Vagina (tissue), 2 donors: ENCODE measurements around the gene MAZ. TPM values are rescaled to one million over a fixed set of nuclear protein-coding genes. Genes with fewer than 3 reads are reported as not detected.

Experiments
- DNase-seq, 2 donors: peaks; one replicate each; pipeline ENCODE4 v3.0.0-alpha.2; 2017; ENCODE audit errors: extremely low spot score in 2 of 2
- H3K27ac ChIP-seq: fragments of 200-600 bp; sonication (generic); one replicate; pipeline ENCODE4 v1.5.1; 2019
- H3K27me3 ChIP-seq: fragments of 200-600 bp; sonication (generic); one replicate; pipeline ENCODE4 v1.5.1; 2019
- H3K36me3 ChIP-seq, 2 donors: fragments of 200-600 bp; sonication (generic); one replicate each; pipeline ENCODE4 v1.5.1; 2017 to 2019
- H3K4me1 ChIP-seq: fragments of 200-600 bp; sonication (generic); one replicate; pipeline ENCODE4 v1.5.1; 2019
- H3K4me3 ChIP-seq, 2 donors: fragments of 200-600 bp; sonication (generic); 1 replicate in 1 of 2; 2 replicates in 1 of 2; pipeline ENCODE4 v1.5.1; 2016 to 2019
- H3K9me3 ChIP-seq: fragments of 200-600 bp; sonication (generic); one replicate; pipeline ENCODE4 v1.5.1; 2019
- POLR2A ChIP-seq, 2 donors: fragments of 450-650 bp; IDR thresholded peaks; one replicate each; pipeline ENCODE4 v1.6.1; 2017; ENCODE audit warnings: antibody characterized with exemption in 2 of 2, mild to moderate bottlenecking in 2 of 2, moderate library complexity in 2 of 2
- POLR2AphosphoS5 ChIP-seq, 2 donors: sonication (generic); formaldehyde crosslinking; IDR thresholded peaks; one replicate each; pipeline ENCODE4 v1.9.0; 2017; ENCODE audit warnings: antibody characterized with exemption in 2 of 2, mild to moderate bottlenecking in 2 of 2, low read depth in 1 of 2; ENCODE audit not compliant: insufficient read depth in 1 of 2
- intact Hi-C: fragments of 100-400 bp; cut with DNase I; formaldehyde crosslinking; loops from one replicate; pipeline ENCODE4 v1.15.1; 2023
- total RNA-seq: library from RNA; depleted of rRNA; stranded (reverse); fragments of >200 nt; gene quantifications from one replicate; pipeline ENCODE4 v1.2.3, GENCODE V29; 2016
- TF ChIP-seq, protein P1 (sequence below), 3 experiments: fragments of 450-650 bp in 2 of 3; fragments of 200-600 bp in 1 of 3; sonication (generic) in 1 of 3; IDR thresholded peaks; one replicate each; pipeline ENCODE4 v1.5.1; 2017 to 2019; ENCODE audit warnings: antibody characterized with exemption in 3 of 3, mild to moderate bottlenecking in 2 of 3, moderate library complexity in 2 of 3

The MAZ gene
- total RNA-seq, 1 donor from 2014 or later: 87.7 TPM

GRCh38 chr16:29841631-29842030 is 35.3 kb downstream of the MAZ start:
- Histone ChIP-seq H3K36me3 (peaks cover 0 to 75% of the 10 kb centered on the region in 2 donors), H3K4me1 (peaks cover 6% of the 10 kb centered on the region), H3K27me3 (no peaks in the 10 kb centered on the region), H3K27ac (no peak overlapping the region), H3K9me3 (no peaks in the 10 kb centered on the region), H3K4me3 (no peak overlapping the region)
- DNase-seq: no peak
- intact Hi-C loops: no loop called here
- TF ChIP-seq POLR2A (IDR thresholded peaks at IDR 0.05) (no peak), POLR2AphosphoS5 (IDR thresholded peaks at IDR 0.05; ENCODE audit: insufficient read depth in 1 of 2, low read depth in 1 of 2) (no peak)
- TF ChIP-seq, protein P1, sequence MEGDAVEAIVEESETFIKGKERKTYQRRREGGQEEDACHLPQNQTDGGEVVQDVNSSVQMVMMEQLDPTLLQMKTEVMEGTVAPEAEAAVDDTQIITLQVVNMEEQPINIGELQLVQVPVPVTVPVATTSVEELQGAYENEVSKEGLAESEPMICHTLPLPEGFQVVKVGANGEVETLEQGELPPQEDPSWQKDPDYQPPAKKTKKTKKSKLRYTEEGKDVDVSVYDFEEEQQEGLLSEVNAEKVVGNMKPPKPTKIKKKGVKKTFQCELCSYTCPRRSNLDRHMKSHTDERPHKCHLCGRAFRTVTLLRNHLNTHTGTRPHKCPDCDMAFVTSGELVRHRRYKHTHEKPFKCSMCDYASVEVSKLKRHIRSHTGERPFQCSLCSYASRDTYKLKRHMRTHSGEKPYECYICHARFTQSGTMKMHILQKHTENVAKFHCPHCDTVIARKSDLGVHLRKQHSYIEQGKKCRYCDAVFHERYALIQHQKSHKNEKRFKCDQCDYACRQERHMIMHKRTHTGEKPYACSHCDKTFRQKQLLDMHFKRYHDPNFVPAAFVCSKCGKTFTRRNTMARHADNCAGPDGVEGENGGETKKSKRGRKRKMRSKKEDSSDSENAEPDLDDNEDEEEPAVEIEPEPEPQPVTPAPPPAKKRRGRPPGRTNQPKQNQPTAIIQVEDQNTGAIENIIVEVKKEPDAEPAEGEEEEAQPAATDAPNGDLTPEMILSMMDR (IDR thresholded peaks at IDR 0.05): no peak

DNA sequence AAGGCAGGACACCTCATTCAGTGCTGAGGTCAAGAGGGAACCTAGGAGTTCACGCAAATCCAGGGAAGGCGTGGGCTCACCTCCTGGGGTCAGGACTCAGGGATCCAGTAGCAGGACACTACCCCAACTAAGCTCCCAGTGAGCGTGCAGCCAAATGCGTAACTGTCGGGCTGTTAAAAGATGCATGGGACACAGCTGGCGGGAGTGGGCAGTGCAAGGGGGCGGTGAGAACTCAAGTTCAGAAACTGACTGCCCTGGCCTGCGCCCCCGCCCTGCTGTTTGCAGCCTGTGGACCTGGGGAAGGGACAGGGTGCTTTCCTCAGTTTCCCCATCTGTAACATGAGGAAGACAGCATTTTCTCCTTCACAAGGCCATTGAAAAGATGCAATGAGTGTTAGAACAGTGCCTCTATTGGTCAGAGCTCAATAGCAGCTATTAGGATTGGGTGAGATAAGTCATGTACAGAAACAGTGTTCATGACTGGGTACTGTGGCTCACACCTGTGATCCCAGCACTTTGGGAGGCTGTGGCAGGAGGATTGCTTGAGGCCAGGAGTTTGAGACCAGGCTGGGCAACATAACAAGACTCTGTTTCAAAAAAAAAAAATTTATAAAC is 36.5 kb downstream of the MAZ start:
- H3K27me3 ChIP-seq: no peaks in the 10 kb centered on the region
- no peak overlapping the region for H3K27ac ChIP-seq
- H3K4me3 ChIP-seq: no peak overlapping the region
- H3K4me1 ChIP-seq: peaks cover 6% of the 10 kb centered on the region
- no peaks in the 10 kb centered on the region for H3K9me3 ChIP-seq
- no peak for TF ChIP-seq POLR2A (IDR thresholded peaks at IDR 0.05)
- TF ChIP-seq POLR2AphosphoS5 (IDR thresholded peaks at IDR 0.05; ENCODE audit: insufficient read depth in 1 of 2, low read depth in 1 of 2): no peak
- TF ChIP-seq, protein P1 (IDR thresholded peaks at IDR 0.05): no peak
- intact Hi-C loops: no loop called here
- H3K36me3 ChIP-seq: peaks cover 0 to 75% of the 10 kb centered on the region in 2 donors
- DNase-seq: no peak

DNA sequence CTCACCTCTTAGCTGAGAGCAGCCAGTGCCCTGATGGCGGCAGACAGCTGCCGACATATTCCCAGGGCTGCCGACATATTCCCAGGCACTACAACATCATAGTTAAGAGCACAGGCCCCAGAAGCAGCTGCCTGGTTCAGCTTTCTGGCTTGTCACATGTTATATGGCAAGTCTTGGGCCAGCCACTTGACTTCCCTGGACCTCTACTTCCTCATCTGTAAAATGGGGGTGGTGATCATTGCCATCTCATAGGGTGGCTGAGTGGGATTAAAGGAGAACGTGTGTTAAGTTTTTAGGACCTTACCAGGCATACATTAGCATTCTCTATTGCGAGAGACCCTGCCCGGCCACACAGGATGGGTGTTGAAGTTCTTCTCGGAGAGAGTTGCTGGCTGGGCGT is 37.6 kb downstream of the MAZ start:
- peaks cover 9% of the 10 kb centered on the region for H3K4me1 ChIP-seq
- TF ChIP-seq POLR2A (IDR thresholded peaks at IDR 0.05) (no peak), POLR2AphosphoS5 (IDR thresholded peaks at IDR 0.05; ENCODE audit: insufficient read depth in 1 of 2, low read depth in 1 of 2) (no peak)
- TF ChIP-seq, protein P1 (IDR thresholded peaks at IDR 0.05): no peak
- no peak for DNase-seq
- H3K27me3 ChIP-seq: no peaks in the 10 kb centered on the region
- H3K36me3 ChIP-seq: peaks cover 0 to 72% of the 10 kb centered on the region in 2 donors
- intact Hi-C loops: no loop called here
- H3K9me3 ChIP-seq: no peaks in the 10 kb centered on the region
- H3K4me3 ChIP-seq: no peak overlapping the region
- peak overlapping the region; percentile 64 for H3K27ac ChIP-seq

DNA sequence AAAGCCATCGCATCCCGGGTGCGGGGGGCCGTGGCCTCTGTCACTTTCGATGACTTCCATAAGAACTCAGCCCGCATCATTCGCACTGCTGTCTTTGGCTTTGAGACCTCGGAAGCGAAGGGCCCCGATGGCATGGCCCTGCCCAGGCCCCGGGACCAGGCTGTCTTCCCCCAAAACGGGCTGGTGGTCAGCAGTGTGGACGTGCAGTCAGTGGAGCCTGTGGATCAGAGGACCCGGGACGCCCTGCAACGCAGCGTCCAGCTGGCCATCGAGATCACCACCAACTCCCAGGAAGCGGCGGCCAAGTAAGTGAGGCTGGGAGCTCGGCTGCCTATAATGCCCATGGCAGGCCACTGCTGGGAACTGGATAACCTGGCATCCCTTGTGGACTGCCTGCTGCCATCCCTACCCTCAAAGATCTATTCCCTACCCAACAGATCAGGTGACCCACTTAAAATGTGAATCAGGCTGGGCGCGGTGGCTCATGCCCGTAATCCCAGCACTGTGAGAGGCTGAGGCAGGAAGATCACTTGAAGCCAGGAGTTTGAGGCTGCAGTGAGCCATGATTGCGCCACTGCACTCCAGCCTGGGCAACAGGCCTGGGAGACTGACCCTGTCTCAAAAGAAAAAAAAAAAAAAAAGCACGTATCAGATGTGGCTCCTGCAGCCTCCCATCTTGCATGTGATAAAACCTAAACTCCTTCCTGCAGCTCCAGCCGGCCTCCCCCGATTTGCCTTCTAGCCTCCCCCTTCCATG is 38.4 kb downstream of the MAZ start:
- peaks cover 18% of the 10 kb centered on the region for H3K4me1 ChIP-seq
- intact Hi-C loops: no loop called here
- DNase-seq: no peak
- peaks cover 0 to 63% of the 10 kb centered on the region in 2 donors for H3K36me3 ChIP-seq
- TF ChIP-seq, protein P1 (IDR thresholded peaks at IDR 0.05): no peak
- TF ChIP-seq POLR2A (IDR thresholded peaks at IDR 0.05) (no peak), POLR2AphosphoS5 (IDR thresholded peaks at IDR 0.05; ENCODE audit: insufficient read depth in 1 of 2, low read depth in 1 of 2) (peak; percentile 15 to 57)
- H3K27ac ChIP-seq: peak overlapping the region; percentile 64
- H3K4me3 ChIP-seq: no peak overlapping the region
- no peaks in the 10 kb centered on the region for H3K9me3 ChIP-seq
- H3K27me3 ChIP-seq: no peaks in the 10 kb centered on the region

- no peak for DNase-seq
- TF ChIP-seq, protein P1 (IDR thresholded peaks at IDR 0.05): no peak
- TF ChIP-seq POLR2AphosphoS5 (IDR thresholded peaks at IDR 0.05; ENCODE audit: insufficient read depth in 1 of 2, low read depth in 1 of 2) (no peak), POLR2A (IDR thresholded peaks at IDR 0.05) (no peak)
- no peaks in the 10 kb centered on the region for H3K27me3 ChIP-seq
- no peak overlapping the region for H3K4me3 ChIP-seq
- peak overlapping the region; percentile 61 for H3K27ac ChIP-seq
- peaks cover 18% of the 10 kb centered on the region for H3K4me1 ChIP-seq
- H3K36me3 ChIP-seq: peaks cover 0 to 54% of the 10 kb centered on the region in 2 donors
- intact Hi-C loops: loop anchor here (2.0 kb wide), 1 partner anchor 59 kb away; no protein-coding TSS in a partner anchor
- H3K9me3 ChIP-seq: no peaks in the 10 kb centered on the region
Measured at GRCh38 chr16:29845656-29846055, 39.3 kb downstream of the MAZ start.
